Islet precursor cell (in vitro differentiated cells): Measurements from ENCODE around the gene SLC16A10.
A peak's percentile ranks its signal among the peaks of the same experiment; 100 is the strongest.
"Not testable (repeated sequence)": the region's sequence is repeated elsewhere in the genome, so short reads cannot be mapped to it uniquely, and the experiment has no call there.

Experiments
- DNase-seq: peaks from one replicate; pipeline ENCODE4 v3.0.0-alpha.2; 2018

SLC16A10 gene

GRCh38 chr6:111189666-111190210, 102.4 kb downstream of the SLC16A10 start:
- DNase-seq, result not testable (repeated sequence)

GRCh38 chr6:111190637-111191036, 103.3 kb downstream of the SLC16A10 start:
- no peak for DNase-seq

GRCh38 chr6:111191136-111191535, 103.8 kb downstream of the SLC16A10 start:
- DNase-seq, result not testable (repeated sequence)

- DNase-seq, result no peak
Observed at GRCh38 chr6:111192911-111193555, 105.7 kb downstream of the SLC16A10 start.

GRCh38 chr6:111195656-111196055, 108.4 kb downstream of the SLC16A10 start:
- DNase-seq, result no peak

- no peak for DNase-seq
Observed at GRCh38 chr6:111198841-111199240, 111.5 kb downstream of the SLC16A10 start.

- no peak for DNase-seq
Observed at GRCh38 chr6:111199935-111200334, 112.6 kb downstream of the SLC16A10 start.

GRCh38 chr6:111200350-111201243, 113.3 kb downstream of the SLC16A10 start:
- DNase-seq, result no peak

GRCh38 chr6:111201244-111201554, 113.9 kb downstream of the SLC16A10 start:
- DNase-seq, result no peak

- no peak for DNase-seq
Observed at GRCh38 chr6:111201764-111202163, 114.5 kb downstream of the SLC16A10 start.

GRCh38 chr6:111203539-111203938, 116.2 kb downstream of the SLC16A10 start:
- DNase-seq, result not testable (repeated sequence)

GRCh38 chr6:111204305-111204704, 117.0 kb downstream of the SLC16A10 start:
- DNase-seq, result no peak

GRCh38 chr6:111204881-111205280, 117.6 kb downstream of the SLC16A10 start:
- DNase-seq, result no peak

- no peak for DNase-seq
Observed at GRCh38 chr6:111205502-111205901, 118.2 kb downstream of the SLC16A10 start.

- peak; percentile 57 for DNase-seq
Observed at GRCh38 chr6:111207141-111207858, 120.0 kb downstream of the SLC16A10 start.

- no peak for DNase-seq
Observed at GRCh38 chr6:111208933-111209332, 121.6 kb downstream of the SLC16A10 start.

- no peak for DNase-seq
Observed at GRCh38 chr6:111210194-111210728, 123.0 kb downstream of the SLC16A10 start.

GRCh38 chr6:111211411-111212030, 124.2 kb downstream of the SLC16A10 start:
- DNase-seq, result peak; percentile 67

GRCh38 chr6:111212625-111213024, 125.3 kb downstream of the SLC16A10 start:
- DNase-seq, result no peak

- no peak for DNase-seq
Observed at GRCh38 chr6:111215131-111215530, 127.8 kb downstream of the SLC16A10 start.

- DNase-seq, result no peak
Observed at GRCh38 chr6:111219785-111220184, 132.5 kb downstream of the SLC16A10 start.

- no peak for DNase-seq
Observed at GRCh38 chr6:111220383-111221031, 133.2 kb downstream of the SLC16A10 start.
